ENCODE data around the gene SAPCD2.

DNA sequence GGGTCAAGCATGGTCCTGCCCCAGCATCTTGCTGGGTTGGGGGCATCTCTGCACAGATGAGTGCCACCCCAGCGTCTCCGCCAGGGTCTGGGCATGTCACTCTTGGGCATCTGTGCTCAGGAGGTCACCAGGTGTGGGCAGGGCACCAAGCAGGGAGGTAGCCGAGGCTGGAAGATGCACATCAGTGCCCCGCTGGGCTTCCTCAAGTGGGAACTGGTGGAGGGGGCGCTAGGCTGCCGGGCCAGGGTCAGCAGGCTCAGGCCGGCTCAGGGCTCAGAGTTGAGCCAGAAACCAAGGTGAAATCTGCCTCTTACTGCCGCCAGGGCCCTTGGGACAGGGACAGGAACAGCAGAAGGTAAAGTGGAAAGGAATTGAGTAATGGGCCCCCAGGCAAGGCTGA is 34.4 kb downstream of the SAPCD2 start:
- TF ChIP-seq POLR2AphosphoS5 (IDR thresholded peaks at IDR 0.05; ENCODE audit: low read depth, low read length) (no peak), TAF1 (IDR thresholded peaks at IDR 0.05; ENCODE audit: borderline replicate concordance, low read depth, low read length) (no peak), POLR2A (IDR thresholded peaks at IDR 0.05; ENCODE audit: low read depth, low read length) (no peak)

All from GM12892 (cell line).